ENCODE measurements around the gene DEGS2. TPM values are rescaled to one million over a fixed set of nuclear protein-coding genes. Genes with fewer than 3 reads are reported as not detected.

The DEGS2 gene
- total and polyA plus RNA-seq, 2 of the 13 experiments (the other 11 are each of a cell fraction or from before 2014, with no cell fraction given) = 0.09 TPM

DNA sequence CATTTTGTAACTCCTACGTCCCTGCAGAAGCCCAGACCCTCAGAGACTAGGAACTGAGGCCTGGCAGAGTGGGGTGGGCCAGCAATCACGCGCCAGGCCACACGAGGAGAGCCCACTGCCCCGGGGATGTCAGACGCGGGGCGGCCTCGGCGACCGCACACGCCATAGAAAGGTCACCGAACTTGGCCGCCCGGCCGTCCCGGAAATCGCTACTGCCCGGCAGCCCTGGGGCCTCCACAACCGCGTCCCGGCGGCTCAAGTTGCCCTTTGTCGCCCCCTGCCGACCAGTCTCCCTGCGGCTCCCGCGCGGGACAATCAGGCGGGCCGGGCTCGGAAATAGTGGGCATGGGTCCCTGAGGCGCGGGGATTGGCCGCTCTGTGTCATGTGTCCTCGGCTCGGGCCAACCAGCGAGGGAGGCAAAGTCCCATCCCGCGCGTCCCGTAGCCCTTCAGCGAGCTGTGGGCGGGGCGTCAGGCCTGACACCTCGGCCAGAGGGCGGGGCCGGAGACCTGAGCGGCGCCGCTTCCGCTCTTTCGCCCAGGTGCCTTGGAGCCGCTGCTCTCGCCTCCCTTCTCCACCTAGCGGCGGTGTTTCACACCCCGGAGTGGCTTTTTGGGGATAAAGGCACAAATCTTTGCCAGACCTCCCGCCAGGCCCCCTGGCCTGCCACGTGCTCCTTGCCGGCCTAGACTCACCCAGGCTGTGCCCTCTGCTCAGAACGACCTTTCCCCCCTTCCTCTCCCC is 33.4 kb upstream of the DEGS2 start (continued):
- TF ChIP-seq ZNF460 (CRISPR knock-in tag; IDR thresholded peaks at IDR 0.05; ENCODE audit: borderline replicate concordance) (no peak), ISL2 (CRISPR knock-in tag; IDR thresholded peaks at IDR 0.05) (peak; percentile 79), TOPORS (CRISPR knock-in tag; IDR thresholded peaks at IDR 0.05) (no peak), ZSCAN22 (CRISPR knock-in tag; IDR thresholded peaks at IDR 0.05) (no peak), ZNF75D (CRISPR knock-in tag; IDR thresholded peaks at IDR 0.05; ENCODE audit: borderline replicate concordance) (no peak), ZNF354B (CRISPR knock-in tag; IDR thresholded peaks at IDR 0.05) (no peak; the same call in 1 of the 2 replicates), GTF2F1 (IDR thresholded peaks at IDR 0.05; ENCODE audit: low read length) (no peak), SMAD1 (CRISPR knock-in tag; IDR thresholded peaks at IDR 0.05; ENCODE audit: borderline replicate concordance, low read depth) (peak; percentile 20; the same call in 1 of the 2 replicates), ZNF136 (CRISPR knock-in tag; IDR thresholded peaks at IDR 0.05; ENCODE audit: low read depth) (no peak), NFYB (CRISPR knock-in tag; IDR thresholded peaks at IDR 0.05) (peak; percentile 91), MBNL3 (CRISPR knock-in tag; conservative IDR thresholded peaks at IDR 0.05) (no peak), PHB2 (IDR thresholded peaks at IDR 0.05; ENCODE audit: partially characterized antibody) (no peak), PAX8 (CRISPR knock-in tag; IDR thresholded peaks at IDR 0.05; ENCODE audit: borderline replicate concordance) (0 out of 2 replicates have a peak, but pooled peaks have one; percentile 42), ERF (CRISPR knock-in tag; IDR thresholded peaks at IDR 0.05) (peak; percentile 97), ZNF605 (CRISPR knock-in tag; IDR thresholded peaks at IDR 0.05) (peak; percentile 88), ZNF589 (CRISPR knock-in tag; conservative IDR thresholded peaks at IDR 0.05) (no peak)
- TF ChIP-seq, protein P1, sequence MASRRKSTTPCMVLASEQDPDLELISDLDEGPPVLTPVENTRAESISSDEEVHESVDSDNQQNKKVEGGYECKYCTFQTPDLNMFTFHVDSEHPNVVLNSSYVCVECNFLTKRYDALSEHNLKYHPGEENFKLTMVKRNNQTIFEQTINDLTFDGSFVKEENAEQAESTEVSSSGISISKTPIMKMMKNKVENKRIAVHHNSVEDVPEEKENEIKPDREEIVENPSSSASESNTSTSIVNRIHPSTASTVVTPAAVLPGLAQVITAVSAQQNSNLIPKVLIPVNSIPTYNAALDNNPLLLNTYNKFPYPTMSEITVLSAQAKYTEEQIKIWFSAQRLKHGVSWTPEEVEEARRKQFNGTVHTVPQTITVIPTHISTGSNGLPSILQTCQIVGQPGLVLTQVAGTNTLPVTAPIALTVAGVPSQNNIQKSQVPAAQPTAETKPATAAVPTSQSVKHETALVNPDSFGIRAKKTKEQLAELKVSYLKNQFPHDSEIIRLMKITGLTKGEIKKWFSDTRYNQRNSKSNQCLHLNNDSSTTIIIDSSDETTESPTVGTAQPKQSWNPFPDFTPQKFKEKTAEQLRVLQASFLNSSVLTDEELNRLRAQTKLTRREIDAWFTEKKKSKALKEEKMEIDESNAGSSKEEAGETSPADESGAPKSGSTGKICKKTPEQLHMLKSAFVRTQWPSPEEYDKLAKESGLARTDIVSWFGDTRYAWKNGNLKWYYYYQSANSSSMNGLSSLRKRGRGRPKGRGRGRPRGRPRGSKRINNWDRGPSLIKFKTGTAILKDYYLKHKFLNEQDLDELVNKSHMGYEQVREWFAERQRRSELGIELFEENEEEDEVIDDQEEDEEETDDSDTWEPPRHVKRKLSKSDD (CRISPR knock-in tag; IDR thresholded peaks at IDR 0.05; ENCODE audit: low read depth) = no peak; the same call in 1 of the 2 replicates
- TF ChIP-seq, protein P2, sequence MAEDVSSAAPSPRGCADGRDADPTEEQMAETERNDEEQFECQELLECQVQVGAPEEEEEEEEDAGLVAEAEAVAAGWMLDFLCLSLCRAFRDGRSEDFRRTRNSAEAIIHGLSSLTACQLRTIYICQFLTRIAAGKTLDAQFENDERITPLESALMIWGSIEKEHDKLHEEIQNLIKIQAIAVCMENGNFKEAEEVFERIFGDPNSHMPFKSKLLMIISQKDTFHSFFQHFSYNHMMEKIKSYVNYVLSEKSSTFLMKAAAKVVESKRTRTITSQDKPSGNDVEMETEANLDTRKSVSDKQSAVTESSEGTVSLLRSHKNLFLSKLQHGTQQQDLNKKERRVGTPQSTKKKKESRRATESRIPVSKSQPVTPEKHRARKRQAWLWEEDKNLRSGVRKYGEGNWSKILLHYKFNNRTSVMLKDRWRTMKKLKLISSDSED (CRISPR knock-in tag; IDR thresholded peaks at IDR 0.05) = no peak
- TF ChIP-seq, protein P3, sequence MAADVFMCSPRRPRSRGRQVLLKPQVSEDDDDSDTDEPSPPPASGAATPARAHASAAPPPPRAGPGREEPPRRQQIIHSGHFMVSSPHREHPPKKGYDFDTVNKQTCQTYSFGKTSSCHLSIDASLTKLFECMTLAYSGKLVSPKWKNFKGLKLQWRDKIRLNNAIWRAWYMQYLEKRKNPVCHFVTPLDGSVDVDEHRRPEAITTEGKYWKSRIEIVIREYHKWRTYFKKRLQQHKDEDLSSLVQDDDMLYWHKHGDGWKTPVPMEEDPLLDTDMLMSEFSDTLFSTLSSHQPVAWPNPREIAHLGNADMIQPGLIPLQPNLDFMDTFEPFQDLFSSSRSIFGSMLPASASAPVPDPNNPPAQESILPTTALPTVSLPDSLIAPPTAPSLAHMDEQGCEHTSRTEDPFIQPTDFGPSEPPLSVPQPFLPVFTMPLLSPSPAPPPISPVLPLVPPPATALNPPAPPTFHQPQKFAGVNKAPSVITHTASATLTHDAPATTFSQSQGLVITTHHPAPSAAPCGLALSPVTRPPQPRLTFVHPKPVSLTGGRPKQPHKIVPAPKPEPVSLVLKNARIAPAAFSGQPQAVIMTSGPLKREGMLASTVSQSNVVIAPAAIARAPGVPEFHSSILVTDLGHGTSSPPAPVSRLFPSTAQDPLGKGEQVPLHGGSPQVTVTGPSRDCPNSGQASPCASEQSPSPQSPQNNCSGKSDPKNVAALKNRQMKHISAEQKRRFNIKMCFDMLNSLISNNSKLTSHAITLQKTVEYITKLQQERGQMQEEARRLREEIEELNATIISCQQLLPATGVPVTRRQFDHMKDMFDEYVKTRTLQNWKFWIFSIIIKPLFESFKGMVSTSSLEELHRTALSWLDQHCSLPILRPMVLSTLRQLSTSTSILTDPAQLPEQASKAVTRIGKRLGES (CRISPR knock-in tag; IDR thresholded peaks at IDR 0.05; ENCODE audit: borderline replicate concordance) = no peak
- TF ChIP-seq, protein P4, sequence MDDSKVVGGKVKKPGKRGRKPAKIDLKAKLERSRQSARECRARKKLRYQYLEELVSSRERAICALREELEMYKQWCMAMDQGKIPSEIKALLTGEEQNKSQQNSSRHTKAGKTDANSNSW (CRISPR knock-in tag; IDR thresholded peaks at IDR 0.05; ENCODE audit: borderline replicate concordance) = no peak
- TF ChIP-seq, protein P5, sequence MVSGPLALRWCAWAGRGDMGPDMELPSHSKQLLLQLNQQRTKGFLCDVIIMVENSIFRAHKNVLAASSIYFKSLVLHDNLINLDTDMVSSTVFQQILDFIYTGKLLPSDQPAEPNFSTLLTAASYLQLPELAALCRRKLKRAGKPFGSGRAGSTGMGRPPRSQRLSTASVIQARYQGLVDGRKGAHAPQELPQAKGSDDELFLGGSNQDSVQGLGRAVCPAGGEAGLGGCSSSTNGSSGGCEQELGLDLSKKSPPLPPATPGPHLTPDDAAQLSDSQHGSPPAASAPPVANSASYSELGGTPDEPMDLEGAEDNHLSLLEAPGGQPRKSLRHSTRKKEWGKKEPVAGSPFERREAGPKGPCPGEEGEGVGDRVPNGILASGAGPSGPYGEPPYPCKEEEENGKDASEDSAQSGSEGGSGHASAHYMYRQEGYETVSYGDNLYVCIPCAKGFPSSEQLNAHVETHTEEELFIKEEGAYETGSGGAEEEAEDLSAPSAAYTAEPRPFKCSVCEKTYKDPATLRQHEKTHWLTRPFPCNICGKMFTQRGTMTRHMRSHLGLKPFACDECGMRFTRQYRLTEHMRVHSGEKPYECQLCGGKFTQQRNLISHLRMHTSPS (CRISPR knock-in tag; IDR thresholded peaks at IDR 0.05; ENCODE audit: low read depth) = peak; percentile 54; the same call in 1 of the 2 replicates

Data from HepG2 (cell line).